Epithelial cell of proximal tubule (primary cell): ENCODE data around the gene TRPM4. TPM values are rescaled to one million over a fixed set of nuclear protein-coding genes. Genes with fewer than 3 reads are reported as not detected.

Experiments used
- DNase-seq: peaks from one replicate; pipeline ENCODE4 v3.0.0-alpha.2; 2011; ENCODE audit warnings: low read depth
- H3K4me3 ChIP-seq: 2 replicates; pipeline ENCODE4 v1.5.1; 2011; ENCODE audit warnings: low read depth, mild to moderate bottlenecking, low read length
- total RNA-seq: library from RNA; depleted of rRNA; stranded (reverse); fragments of >200 nt; gene quantifications from 2 replicates; pipeline ENCODE4 v1.2.3, GENCODE V29; 2015
- TF ChIP-seq, protein P1 (sequence below): conservative IDR thresholded peaks from 2 replicates; pipeline ENCODE4 v1.5.1; 2012; ENCODE audit warnings: low read depth, mild to moderate bottlenecking, low read length

The TRPM4 gene
- total RNA-seq, 1 donor from 2014 or later: 11.6 TPM

DNA sequence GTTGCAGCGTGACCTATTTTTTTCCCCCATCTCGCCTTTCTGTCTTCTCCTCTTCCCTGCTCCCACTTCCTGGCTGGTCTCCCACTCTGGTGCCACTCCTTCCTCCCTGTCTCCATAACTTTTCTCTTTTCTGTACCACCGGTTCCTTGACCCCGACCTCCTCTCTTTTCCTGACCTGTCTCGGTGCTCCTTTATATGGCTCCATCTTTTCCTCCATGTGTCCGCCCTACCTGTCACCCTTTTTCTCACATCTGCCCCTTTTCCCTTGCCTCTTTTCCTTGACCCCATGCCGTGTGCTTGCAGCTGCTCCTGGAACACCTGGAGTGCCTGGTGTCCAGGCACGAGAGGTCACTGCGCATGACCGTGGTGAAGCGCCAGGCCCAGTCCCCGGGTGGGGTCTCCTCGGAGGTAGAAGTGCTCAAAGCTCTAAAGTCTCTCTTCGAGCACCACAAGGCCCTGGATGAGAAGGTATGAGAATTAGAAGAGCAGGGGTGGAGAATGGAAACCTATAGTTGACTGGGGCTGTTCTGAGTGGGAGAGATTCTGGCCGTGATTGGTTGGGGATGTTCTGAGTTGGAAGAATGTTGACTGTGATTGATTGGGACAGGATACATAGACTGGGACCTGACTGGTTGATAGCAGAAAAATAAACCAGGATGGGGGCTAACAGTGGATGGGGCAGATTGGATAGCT lies 28.9 kb upstream of the TRPM4 start:
- no peak for DNase-seq
- H3K4me3 ChIP-seq: peak overlapping the region; percentile 56
- TF ChIP-seq, protein P1, sequence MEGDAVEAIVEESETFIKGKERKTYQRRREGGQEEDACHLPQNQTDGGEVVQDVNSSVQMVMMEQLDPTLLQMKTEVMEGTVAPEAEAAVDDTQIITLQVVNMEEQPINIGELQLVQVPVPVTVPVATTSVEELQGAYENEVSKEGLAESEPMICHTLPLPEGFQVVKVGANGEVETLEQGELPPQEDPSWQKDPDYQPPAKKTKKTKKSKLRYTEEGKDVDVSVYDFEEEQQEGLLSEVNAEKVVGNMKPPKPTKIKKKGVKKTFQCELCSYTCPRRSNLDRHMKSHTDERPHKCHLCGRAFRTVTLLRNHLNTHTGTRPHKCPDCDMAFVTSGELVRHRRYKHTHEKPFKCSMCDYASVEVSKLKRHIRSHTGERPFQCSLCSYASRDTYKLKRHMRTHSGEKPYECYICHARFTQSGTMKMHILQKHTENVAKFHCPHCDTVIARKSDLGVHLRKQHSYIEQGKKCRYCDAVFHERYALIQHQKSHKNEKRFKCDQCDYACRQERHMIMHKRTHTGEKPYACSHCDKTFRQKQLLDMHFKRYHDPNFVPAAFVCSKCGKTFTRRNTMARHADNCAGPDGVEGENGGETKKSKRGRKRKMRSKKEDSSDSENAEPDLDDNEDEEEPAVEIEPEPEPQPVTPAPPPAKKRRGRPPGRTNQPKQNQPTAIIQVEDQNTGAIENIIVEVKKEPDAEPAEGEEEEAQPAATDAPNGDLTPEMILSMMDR: no peak

DNA sequence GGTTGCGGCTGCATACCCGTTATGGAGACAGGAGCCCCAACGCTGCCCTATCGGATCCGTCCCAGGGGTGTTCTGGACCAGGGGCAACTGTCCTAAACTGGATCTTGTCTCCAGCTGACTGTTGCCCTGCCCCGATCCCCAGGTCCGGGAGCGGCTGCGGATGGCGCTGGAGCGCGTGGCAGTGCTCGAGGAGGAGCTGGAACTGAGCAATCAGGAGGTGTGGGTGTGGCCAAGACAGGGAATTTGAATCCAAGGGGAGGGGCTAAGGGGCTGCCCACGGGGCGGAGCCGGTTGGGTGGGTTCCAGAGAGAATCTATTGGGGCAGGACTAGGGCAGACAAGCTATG lies 28.4 kb upstream of the TRPM4 start:
- TF ChIP-seq, protein P1: no peak
- DNase-seq: no peak
- H3K4me3 ChIP-seq: no peak overlapping the region

DNA sequence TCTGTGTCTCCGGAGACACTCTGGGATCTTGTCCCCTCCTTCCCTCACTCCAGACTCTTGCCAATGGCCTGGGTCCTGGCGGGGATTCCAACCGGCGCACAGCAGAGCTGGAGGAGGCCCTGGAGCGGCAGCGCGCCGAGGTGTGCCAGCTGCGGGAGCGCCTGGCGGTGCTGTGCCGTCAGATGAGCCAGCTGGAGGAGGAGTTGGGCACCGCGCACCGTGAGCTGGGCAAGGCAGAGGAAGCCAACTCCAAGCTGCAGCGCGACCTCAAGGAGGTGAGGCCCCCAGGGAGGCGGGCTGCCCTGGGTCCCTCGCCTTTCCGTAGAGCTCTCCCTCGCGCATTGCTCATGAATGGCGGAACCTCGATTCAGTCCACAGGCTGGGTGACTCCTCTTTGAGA lies 27.3 kb upstream of the TRPM4 start:
- H3K4me3 ChIP-seq: no peak overlapping the region
- TF ChIP-seq, protein P1: no peak

DNA sequence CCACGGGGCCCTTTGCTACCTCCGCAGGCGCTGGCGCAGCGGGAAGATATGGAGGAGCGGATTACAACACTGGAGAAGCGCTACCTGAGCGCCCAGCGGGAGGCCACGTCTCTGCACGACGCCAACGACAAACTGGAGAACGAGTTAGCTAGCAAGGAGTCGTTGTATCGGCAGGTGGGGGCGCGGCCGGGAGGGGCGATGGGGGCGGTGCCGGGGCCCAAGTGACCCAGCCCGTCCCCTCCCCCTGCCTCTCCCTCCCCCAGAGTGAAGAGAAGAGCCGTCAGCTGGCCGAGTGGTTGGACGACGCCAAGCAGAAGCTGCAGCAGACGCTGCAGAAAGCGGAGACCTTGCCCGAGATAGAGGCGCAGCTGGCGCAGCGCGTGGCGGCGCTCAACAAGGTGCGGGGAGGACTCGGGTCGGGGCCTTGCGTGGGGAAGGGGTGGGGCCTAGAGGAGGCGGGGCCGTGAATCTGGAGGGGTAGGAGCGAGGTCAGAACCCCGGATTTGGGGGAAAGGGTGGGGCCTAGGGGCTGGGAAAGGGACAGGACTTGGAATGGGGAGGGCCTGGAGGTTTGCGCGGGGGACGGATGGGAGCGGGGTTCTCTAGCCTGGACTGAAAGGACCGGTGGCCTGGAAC lies 24.5 kb upstream of the TRPM4 start:
- TF ChIP-seq, protein P1: no peak
- H3K4me3 ChIP-seq: peak overlapping the region; percentile 42
- DNase-seq: no peak

More for the DNA sequence above, 27.3 kb upstream of the TRPM4 start:
- DNase-seq: no peak

DNA sequence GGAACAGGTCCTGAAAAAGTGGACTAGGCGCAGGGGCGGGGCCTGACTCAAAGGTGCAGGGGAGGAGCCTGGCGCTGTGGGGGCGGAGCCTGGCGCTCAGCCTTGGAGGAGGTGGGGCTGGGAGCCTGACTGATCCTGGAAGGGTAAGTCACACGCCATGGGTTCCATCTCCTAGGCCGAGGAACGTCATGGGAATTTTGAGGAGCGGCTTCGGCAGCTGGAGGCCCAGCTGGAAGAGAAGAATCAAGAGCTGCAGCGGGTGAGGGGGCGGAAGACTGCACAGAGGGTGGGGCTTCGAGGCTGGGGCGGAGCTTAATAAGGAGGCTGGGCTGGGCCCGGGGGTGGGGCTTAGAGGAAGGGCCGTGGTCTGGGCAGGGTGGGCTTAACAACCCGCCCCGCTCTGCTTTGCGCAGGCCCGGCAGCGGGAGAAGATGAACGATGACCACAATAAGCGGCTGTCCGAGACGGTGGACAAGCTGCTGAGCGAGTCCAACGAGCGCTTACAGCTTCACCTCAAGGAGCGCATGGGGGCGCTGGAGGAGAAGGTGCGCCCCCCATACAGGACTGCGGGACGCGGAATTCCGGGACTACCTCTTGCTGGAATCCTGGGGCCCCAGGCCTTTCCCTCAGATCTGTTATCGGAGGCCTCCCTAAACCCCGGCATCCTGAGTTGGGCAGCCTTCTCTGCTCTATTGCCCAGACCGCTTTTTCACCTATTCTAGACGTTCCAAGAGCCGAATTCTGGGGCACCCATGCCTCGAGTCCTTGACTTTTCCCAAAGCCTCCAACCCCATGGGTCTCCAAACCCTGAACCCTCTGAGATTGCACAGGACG lies 23.8 kb upstream of the TRPM4 start:
- DNase-seq: no peak
- peak overlapping the region; percentile 42 for H3K4me3 ChIP-seq
- TF ChIP-seq, protein P1: peak; percentile 21

DNA sequence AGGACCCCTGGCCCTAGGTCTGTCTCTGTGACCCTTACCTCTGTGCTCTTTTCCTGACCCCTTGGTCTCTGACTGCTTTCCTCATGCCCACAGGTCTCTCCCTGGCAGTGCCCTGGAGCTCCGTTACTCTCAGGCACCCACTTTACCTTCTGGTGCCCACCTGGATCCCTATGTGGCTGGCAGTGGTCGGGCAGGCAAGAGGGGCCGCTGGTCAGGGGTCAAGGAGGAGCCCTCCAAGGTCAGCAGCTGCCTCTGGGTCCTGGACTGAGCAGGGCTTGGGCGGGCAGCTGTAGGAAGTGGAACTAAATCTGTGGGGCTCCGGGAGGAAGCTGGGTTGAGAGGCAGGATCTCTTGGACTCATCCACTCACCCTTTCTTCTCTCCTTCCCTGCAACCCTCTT lies 21.9 kb upstream of the TRPM4 start:
- TF ChIP-seq, protein P1: no peak
- no peak overlapping the region for H3K4me3 ChIP-seq
- no peak for DNase-seq
